ENCODE data around the gene VPREB1. TPM values are rescaled to one million over a fixed set of nuclear protein-coding genes. Genes with fewer than 3 reads are reported as not detected.

Gene VPREB1
- not detected in 2 replicates for total RNA-seq (2012; rRNA removed)

DNA sequence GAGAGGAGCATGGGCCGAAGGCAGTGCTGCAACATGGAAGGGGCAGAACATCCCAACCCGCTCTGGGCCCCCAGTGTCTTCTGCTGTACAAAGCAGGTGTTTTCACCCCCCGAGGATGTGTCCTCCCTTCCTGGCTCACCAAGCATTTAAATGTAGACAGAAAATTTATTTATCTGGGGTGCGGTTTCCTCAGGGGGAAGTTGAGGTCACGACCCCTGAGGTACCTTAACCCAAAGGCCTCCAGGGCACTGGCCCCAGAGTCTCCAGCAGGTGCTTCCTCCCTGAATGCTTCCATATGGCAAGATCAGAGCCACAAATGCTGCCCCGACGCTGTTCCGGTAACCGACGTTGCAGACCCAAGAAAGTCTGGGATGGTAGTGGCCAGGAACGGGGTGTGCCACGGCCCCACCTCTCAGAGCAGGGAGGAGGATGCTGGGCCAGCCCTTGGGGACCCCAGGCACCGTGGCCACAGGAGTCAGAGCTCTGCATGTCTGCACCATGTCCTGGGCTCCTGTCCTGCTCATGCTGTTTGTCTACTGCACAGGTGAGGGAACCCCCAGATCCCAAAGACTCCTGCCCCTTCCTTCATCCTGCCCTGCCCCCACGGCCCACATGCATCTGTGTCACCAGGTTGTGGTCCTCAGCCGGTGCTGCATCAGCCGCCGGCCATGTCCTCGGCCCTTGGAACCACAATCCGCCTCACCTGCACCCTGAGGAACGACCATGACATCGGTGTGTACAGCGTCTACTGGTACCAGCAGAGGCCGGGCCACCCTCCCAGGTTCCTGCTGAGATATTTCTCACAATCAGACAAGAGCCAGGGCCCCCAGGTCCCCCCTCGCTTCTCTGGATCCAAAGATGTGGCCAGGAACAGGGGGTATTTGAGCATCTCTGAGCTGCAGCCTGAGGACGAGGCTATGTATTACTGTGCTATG lies at the start of gene VPREB1:
VPREB1 (plus strand) TSS at position 471 of the 935 bp plus-strand sequence; CDS start at position 499, 28 bp downstream.
- no peak within 1 kb of the TSS for H3K4me3 ChIP-seq (ENCODE audit: low read length)
- no peak within 1 kb of the TSS for H3K4me2 ChIP-seq (ENCODE audit: low read length)
- no peaks in the 10 kb centered on the region for H3K4me1 ChIP-seq (ENCODE audit: control insufficient read depth, insufficient read depth, low read length)
- H3K27me3 ChIP-seq (ENCODE audit: control insufficient read depth, insufficient read depth, low read length) = peaks cover 68% of the 10 kb centered on the region
- H3K9me3 ChIP-seq (replicated peaks; ENCODE audit: low read length) = no peaks in the 10 kb centered on the region
- H3K9ac ChIP-seq (ENCODE audit: low read depth, low read length) = no peak within 1 kb of the TSS
- no peaks in the 10 kb centered on the region for H3K36me3 ChIP-seq (ENCODE audit: insufficient read depth, low read length)

DNA sequence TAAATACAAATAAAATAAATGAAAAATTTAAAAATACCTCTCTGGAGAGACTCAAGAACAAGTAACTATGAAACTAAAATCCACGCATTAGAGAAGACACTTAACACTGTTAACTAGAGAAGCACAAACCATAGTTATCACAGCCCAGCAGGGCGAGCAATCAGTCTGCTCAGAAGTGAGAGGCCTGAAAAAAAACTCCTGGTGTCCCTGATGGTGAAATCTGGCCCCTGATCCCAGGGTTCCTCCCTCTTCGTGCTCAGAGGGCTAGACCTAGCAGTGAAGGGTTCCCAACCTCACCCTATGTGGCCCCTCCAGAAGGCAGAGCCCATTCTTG lies 49.7 kb upstream of the VPREB1 start:
- Histone ChIP-seq H3K4me3 (ENCODE audit: low read length) (no peak overlapping the region), H3K27me3 (ENCODE audit: control insufficient read depth, insufficient read depth, low read length) (peaks cover 26% of the 10 kb centered on the region), H3K9me3 (replicated peaks; ENCODE audit: low read length) (no peaks in the 10 kb centered on the region), H3K36me3 (ENCODE audit: insufficient read depth, low read length) (no peaks in the 10 kb centered on the region), H3K9ac (ENCODE audit: low read depth, low read length) (no peak overlapping the region), H3K4me1 (ENCODE audit: control insufficient read depth, insufficient read depth, low read length) (no peaks in the 10 kb centered on the region), H3K4me2 (ENCODE audit: low read length) (no peak overlapping the region)

DNA sequence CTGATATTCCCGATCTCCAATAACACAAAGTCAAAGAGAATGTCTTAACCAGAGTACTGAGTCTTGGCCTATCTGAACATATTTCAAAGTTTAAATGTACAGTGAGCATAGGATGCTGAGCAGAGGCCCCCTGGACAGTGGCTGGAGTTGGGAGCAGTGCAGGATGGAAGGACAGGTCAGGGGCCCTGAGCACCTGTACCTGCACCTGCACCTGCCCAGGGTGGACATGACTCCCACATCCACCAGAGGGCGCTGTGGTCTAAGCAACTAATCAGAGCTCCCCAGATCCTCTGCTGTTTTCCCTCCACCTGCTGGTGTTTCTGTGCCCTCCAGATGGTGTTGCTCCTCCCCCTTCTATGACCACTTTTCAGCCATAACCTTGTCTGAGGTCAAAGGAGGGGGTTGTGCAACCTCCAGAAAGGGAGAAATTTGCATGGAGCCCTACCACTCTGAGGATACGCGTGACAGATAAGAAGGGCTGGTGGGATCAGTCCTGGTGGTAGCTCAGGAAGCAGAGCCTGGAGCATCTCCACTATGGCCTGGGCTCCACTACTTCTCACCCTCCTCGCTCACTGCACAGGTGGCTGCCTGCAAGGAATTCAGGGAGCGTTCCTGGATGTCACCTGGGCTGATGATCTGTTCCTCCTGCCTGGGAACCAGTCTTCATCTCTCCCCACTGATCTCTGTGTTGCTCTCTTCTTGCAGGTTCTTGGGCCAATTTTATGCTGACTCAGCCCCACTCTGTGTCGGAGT lies 49.1 kb upstream of the VPREB1 start:
- Histone ChIP-seq H3K27me3 (ENCODE audit: control insufficient read depth, insufficient read depth, low read length) (peaks cover 27% of the 10 kb centered on the region), H3K4me2 (ENCODE audit: low read length) (no peak overlapping the region), H3K9ac (ENCODE audit: low read depth, low read length) (no peak overlapping the region)

DNA sequence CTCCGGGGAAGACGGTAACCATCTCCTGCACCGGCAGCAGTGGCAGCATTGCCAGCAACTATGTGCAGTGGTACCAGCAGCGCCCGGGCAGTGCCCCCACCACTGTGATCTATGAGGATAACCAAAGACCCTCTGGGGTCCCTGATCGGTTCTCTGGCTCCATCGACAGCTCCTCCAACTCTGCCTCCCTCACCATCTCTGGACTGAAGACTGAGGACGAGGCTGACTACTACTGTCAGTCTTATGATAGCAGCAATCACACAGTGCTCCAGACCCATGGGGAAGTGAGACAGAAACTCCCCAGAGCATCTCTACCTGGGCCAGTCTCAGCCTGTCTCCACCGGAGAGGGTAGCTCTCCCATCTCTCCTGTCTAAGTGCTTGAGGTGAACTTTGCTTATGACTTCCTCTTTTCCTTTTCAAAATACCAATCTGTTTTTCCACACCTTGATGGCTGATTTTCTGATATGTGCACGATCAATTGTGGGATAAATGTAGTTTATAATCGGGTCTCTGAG lies 48.5 kb upstream of the VPREB1 start:
- peaks cover 33% of the 10 kb centered on the region for H3K27me3 ChIP-seq (ENCODE audit: control insufficient read depth, insufficient read depth, low read length)
- no peak overlapping the region for H3K4me3 ChIP-seq (ENCODE audit: low read length)
- H3K9ac ChIP-seq (ENCODE audit: low read depth, low read length) = no peak overlapping the region
- no peaks in the 10 kb centered on the region for H3K9me3 ChIP-seq (replicated peaks; ENCODE audit: low read length)
- H3K36me3 ChIP-seq (ENCODE audit: insufficient read depth, low read length) = no peaks in the 10 kb centered on the region
- no peaks in the 10 kb centered on the region for H3K4me1 ChIP-seq (ENCODE audit: control insufficient read depth, insufficient read depth, low read length)
- no peak overlapping the region for H3K4me2 ChIP-seq (ENCODE audit: low read length)

More for the DNA sequence above, 49.1 kb upstream of the VPREB1 start:
- no peaks in the 10 kb centered on the region for H3K9me3 ChIP-seq (replicated peaks; ENCODE audit: low read length)
- no peak overlapping the region for H3K4me3 ChIP-seq (ENCODE audit: low read length)
- H3K36me3 ChIP-seq (ENCODE audit: insufficient read depth, low read length) = no peaks in the 10 kb centered on the region
- H3K4me1 ChIP-seq (ENCODE audit: control insufficient read depth, insufficient read depth, low read length) = no peaks in the 10 kb centered on the region

GRCh38 chr22:22196833-22197477 lies 47.6 kb upstream of the VPREB1 start:
- H3K4me2 ChIP-seq (ENCODE audit: low read length) = no peak overlapping the region
- H3K9ac ChIP-seq (ENCODE audit: low read depth, low read length) = no peak overlapping the region
- no peaks in the 10 kb centered on the region for H3K9me3 ChIP-seq (replicated peaks; ENCODE audit: low read length)
- H3K27me3 ChIP-seq (ENCODE audit: control insufficient read depth, insufficient read depth, low read length) = peaks cover 42% of the 10 kb centered on the region
- no peaks in the 10 kb centered on the region for H3K36me3 ChIP-seq (ENCODE audit: insufficient read depth, low read length)
- H3K4me1 ChIP-seq (ENCODE audit: control insufficient read depth, insufficient read depth, low read length) = no peaks in the 10 kb centered on the region
- H3K4me3 ChIP-seq (ENCODE audit: low read length) = no peak overlapping the region

GRCh38 chr22:22197993-22198402 lies 46.6 kb upstream of the VPREB1 start:
- peaks cover 44% of the 10 kb centered on the region for H3K27me3 ChIP-seq (ENCODE audit: control insufficient read depth, insufficient read depth, low read length)
- H3K4me3 ChIP-seq (ENCODE audit: low read length) = no peak overlapping the region
- no peak overlapping the region for H3K4me2 ChIP-seq (ENCODE audit: low read length)
- H3K36me3 ChIP-seq (ENCODE audit: insufficient read depth, low read length) = no peaks in the 10 kb centered on the region
- H3K4me1 ChIP-seq (ENCODE audit: control insufficient read depth, insufficient read depth, low read length) = no peaks in the 10 kb centered on the region
- H3K9me3 ChIP-seq (replicated peaks; ENCODE audit: low read length) = no peaks in the 10 kb centered on the region
- no peak overlapping the region for H3K9ac ChIP-seq (ENCODE audit: low read depth, low read length)

DNA sequence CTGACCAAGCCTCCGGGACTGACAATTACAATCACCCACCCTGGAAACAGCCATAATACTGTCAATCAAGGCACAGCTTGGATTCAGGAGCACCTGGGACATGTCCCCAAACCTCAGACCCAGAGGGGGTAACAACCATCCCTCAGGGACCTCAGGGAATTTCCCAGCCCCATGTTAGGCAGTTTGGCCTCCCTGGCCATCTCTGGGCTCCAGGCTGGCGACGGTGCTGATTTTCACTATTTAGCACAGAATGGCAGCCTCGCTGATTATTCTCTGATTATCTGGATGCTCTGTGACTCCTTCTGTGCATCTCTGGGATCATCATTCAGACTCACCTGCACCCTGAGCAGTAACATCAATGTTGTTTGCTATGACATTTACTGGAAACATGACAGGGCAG lies 45.8 kb upstream of the VPREB1 start:
- H3K4me2 ChIP-seq (ENCODE audit: low read length) = no peak overlapping the region
- no peak overlapping the region for H3K4me3 ChIP-seq (ENCODE audit: low read length)
- no peaks in the 10 kb centered on the region for H3K9me3 ChIP-seq (replicated peaks; ENCODE audit: low read length)
- H3K9ac ChIP-seq (ENCODE audit: low read depth, low read length) = no peak overlapping the region
- peaks cover 44% of the 10 kb centered on the region for H3K27me3 ChIP-seq (ENCODE audit: control insufficient read depth, insufficient read depth, low read length)
- H3K36me3 ChIP-seq (ENCODE audit: insufficient read depth, low read length) = no peaks in the 10 kb centered on the region
- no peaks in the 10 kb centered on the region for H3K4me1 ChIP-seq (ENCODE audit: control insufficient read depth, insufficient read depth, low read length)

GRCh38 chr22:22199634-22200033 lies 45.0 kb upstream of the VPREB1 start:
- Histone ChIP-seq H3K4me3 (ENCODE audit: low read length) (no peak overlapping the region), H3K9me3 (replicated peaks; ENCODE audit: low read length) (no peaks in the 10 kb centered on the region), H3K27me3 (ENCODE audit: control insufficient read depth, insufficient read depth, low read length) (peaks cover 47% of the 10 kb centered on the region), H3K4me2 (ENCODE audit: low read length) (no peak overlapping the region), H3K36me3 (ENCODE audit: insufficient read depth, low read length) (no peaks in the 10 kb centered on the region), H3K9ac (ENCODE audit: low read depth, low read length) (no peak overlapping the region), H3K4me1 (ENCODE audit: control insufficient read depth, insufficient read depth, low read length) (no peaks in the 10 kb centered on the region)

DNA sequence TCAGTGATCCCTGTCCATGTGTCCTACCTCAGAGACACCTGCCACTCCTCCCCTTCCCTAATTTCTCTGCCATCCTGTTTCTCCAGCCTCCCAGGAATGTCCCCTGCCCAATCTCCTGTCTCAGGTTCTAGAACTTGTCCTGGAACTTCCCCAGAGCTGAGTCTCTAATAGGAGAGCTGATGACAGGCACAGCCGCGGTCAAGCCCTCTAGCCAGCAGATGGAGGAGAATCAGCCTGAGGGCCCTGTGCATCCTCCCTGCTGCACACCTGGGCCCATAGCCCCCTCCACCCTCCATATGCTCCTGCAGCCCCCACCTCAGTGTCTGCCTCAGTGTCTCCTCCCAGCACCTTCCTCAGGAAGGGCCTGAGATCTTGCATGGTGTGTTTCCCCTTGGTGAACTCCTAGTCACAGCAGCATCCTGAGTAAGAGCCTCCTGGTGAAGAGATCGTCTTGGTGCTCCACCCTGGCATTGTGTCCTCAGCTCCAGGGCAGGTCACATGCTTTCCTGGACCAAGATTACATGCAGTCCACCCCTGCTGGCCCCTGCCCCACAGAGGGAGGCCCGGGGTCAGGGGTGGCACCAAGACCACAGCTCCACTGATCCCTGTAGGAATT lies 43.9 kb upstream of the VPREB1 start:
- H3K36me3 ChIP-seq (ENCODE audit: insufficient read depth, low read length) = no peaks in the 10 kb centered on the region
- peaks cover 55% of the 10 kb centered on the region for H3K27me3 ChIP-seq (ENCODE audit: control insufficient read depth, insufficient read depth, low read length)
- no peak overlapping the region for H3K4me2 ChIP-seq (ENCODE audit: low read length)
- no peaks in the 10 kb centered on the region for H3K9me3 ChIP-seq (replicated peaks; ENCODE audit: low read length)
- H3K4me1 ChIP-seq (ENCODE audit: control insufficient read depth, insufficient read depth, low read length) = no peaks in the 10 kb centered on the region
- H3K9ac ChIP-seq (ENCODE audit: low read depth, low read length) = no peak overlapping the region
- no peak overlapping the region for H3K4me3 ChIP-seq (ENCODE audit: low read length)

GRCh38 chr22:22201185-22201929 lies 43.2 kb upstream of the VPREB1 start:
- no peaks in the 10 kb centered on the region for H3K36me3 ChIP-seq (ENCODE audit: insufficient read depth, low read length)
- H3K4me1 ChIP-seq (ENCODE audit: control insufficient read depth, insufficient read depth, low read length) = no peaks in the 10 kb centered on the region
- H3K9me3 ChIP-seq (replicated peaks; ENCODE audit: low read length) = no peaks in the 10 kb centered on the region
- no peak overlapping the region for H3K4me3 ChIP-seq (ENCODE audit: low read length)
- H3K9ac ChIP-seq (ENCODE audit: low read depth, low read length) = no peak overlapping the region
- H3K4me2 ChIP-seq (ENCODE audit: low read length) = no peak overlapping the region
- H3K27me3 ChIP-seq (ENCODE audit: control insufficient read depth, insufficient read depth, low read length) = peaks cover 53% of the 10 kb centered on the region
